H4 (cell line): ENCODE data around the gene HBB. TPM values are rescaled to one million over a fixed set of nuclear protein-coding genes. Genes with fewer than 3 reads are reported as not detected.

Experiments used
- DNase-seq: peaks from one replicate; pipeline ENCODE4 v3.0.0-alpha.2; 2015; ENCODE audit warnings: low spot score
- total RNA-seq: library from RNA; depleted of rRNA; stranded (reverse); fragments of >200 nt; shearing (Covaris generic); gene quantifications from 2 replicates; pipeline ENCODE4 v1.2.3, GENCODE V29; 2014; rRNA removed

Gene HBB
- total RNA-seq, 1 experiment from 2014 or later = not detected

- DNase-seq = no peak
Measured at GRCh38 chr11:5227681-5228080, 810 bp upstream of the HBB start.

- no peak for DNase-seq
Measured at GRCh38 chr11:5225480-5225871, 1.4 kb downstream of the HBB start.

DNA sequence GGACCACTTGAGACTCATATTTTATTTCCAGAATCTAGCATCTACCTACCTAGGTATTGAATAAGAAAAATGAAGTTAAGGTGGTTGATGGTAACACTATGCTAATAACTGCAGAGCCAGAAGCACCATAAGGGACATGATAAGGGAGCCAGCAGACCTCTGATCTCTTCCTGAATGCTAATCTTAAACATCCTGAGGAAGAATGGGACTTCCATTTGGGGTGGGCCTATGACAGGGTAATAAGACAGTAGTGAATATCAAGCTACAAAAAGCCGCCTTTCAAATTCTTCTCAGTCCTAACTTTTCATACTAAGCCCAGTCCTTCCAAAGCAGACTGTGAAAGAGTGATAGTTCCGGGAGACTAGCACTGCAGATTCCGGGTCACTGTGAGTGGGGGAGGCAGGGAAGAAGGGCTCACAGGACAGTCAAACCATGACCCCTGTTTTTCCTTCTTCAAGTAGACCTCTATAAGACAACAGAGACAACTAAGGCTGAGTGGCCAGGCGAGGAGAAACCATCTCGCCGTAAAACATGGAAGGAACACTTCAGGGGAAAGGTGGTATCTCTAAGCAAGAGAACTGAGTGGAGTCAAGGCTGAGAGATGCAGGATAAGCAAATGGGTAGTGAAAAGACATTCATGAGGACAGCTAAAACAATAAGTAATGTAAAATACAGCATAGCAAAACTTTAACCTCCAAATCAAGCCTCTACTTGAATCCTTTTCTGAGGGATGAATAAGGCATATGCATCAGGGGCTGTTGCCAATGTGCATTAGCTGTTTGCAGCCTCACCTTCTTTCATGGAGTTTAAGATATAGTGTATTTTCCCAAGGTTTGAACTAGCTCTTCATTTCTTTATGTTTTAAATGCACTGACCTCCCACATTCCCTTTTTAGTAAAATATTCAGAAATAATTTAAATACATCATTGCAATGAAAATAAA is 2.1 kb downstream of the HBB start:
- DNase-seq = no peak

GRCh38 chr11:5223686-5224085 is 3.2 kb downstream of the HBB start:
- no peak for DNase-seq

- DNase-seq = no peak
Measured at GRCh38 chr11:5223146-5223545, 3.7 kb downstream of the HBB start.

GRCh38 chr11:5210376-5210885 is 16.4 kb downstream of the HBB start:
- no peak for DNase-seq

GRCh38 chr11:5204787-5205186 is 22.1 kb downstream of the HBB start:
- DNase-seq = peak; percentile 61

GRCh38 chr11:5203366-5203765 is 23.5 kb downstream of the HBB start:
- no peak for DNase-seq

DNA sequence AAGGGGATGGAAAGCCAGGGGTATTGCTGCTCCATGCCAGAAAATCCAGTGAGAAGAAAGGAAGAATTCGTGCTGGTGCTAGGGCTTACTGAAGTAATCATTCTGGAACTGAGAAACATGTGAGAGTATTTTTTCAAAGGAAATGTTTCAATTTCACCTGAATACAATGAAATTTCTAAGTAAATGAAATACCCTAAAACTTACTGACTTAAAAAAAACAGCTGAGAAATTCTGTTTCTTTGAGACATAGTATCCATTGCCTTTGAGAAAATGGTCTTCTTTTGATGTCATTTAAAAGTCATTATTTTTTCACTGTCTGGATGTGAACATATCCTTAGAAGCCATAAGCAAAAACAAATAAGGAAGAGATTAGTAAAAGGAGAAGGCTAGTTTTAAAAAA is 26.3 kb downstream of the HBB start, which contains the start of gene OR51V1:
Gene OR51V1 (minus strand): TSS at position 101 of the 400 bp plus-strand sequence. CDS start 0 bp downstream, at position 101.
- DNase-seq = no peak

GRCh38 chr11:5198285-5198684 is 28.6 kb downstream of the HBB start:
- no peak for DNase-seq

DNA sequence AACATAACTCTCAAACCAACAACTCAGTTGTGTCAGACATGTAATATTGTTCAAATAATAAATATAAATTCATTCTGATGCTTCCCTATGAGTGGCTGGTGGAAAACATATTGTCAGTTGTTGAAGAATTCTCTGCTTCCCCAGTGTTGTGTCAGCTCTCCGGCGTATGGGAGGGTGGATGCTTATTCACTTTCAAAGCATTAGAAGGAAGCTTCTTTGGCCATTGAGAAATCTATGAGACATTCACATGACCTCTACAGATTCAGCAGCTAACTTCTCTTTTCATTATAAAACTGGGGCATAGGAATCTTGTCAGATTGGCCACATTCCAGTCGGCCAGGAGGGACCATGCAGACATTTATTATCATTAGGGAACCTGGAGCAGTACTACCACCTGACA is 29.3 kb downstream of the HBB start:
- no peak for DNase-seq

DNA sequence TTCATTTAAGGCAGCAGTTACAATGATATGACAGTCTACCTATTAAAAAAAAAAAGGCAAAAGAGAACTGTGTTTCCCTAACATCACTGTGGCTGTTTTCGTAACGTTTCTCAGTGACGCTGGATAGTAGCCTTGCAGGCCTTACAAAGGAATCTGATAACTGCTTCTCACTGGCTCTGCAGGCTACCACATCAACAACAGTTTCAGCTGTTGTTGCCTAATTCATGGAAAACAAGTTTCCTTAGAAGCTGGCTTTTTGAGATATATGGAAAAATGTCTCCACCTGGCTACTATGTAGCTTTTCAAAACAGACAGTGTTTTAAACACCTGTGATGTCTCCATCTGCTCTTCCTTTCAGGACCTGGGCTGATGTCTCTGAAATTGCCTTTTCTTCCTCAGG is 30.1 kb downstream of the HBB start:
- no peak for DNase-seq

- no peak for DNase-seq
Measured at GRCh38 chr11:5196067-5196466, 30.8 kb downstream of the HBB start.

DNA sequence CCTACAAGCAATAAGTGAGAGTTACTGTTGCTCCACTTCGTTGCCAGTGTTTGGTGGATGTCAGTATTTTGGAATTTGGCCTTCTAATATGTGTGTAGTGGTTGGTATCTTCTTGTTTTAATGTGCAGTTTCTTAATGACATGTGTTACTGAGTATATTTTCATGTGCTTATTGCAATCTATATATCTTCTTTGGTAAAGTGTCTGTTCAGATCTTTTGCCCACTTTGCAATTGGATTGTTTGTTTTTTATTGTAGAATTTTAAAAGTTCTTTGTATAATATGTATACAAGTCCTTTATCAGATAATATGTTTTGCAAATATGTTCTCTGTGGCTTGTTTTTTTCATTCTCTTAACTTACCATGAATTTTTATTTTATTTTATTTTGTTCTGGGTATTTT is 34.1 kb downstream of the HBB start:
- no peak for DNase-seq

DNA sequence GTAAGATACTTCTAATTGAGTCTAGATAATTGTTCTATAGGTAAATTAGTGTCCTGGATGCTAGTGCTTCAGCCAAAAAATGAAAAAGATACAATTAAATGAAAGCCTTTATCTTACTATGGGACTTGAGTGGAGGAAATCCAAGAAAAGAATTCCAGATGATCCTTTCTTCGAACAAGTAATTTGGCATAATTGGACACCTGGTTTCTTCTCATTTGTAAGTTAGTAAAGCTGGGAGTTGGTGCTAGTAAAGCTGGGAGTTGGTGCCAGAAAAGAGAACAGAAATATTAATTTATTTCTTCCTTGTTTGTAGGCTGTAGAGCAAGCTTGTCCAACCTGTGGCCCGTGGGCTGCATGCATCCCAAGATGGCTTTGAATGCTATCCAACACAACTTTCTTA is 38.7 kb downstream of the HBB start:
- no peak for DNase-seq

- DNase-seq = no peak
Measured at GRCh38 chr11:5178046-5178837, 48.6 kb downstream of the HBB start.

Other genes with a start within 250 kb of the HBB start
- not detected in 2 replicates for gene OR51L1, start 232.2 kb downstream of the HBB start, total RNA-seq
- gene OR52J3, start 180.5 kb downstream of the HBB start, total RNA-seq = not detected in 2 replicates
- gene OR52E2, start 167.4 kb downstream of the HBB start, total RNA-seq = 0.23 and 1.8 TPM in 2 replicates
- not detected in 2 replicates for gene OR52E1, start 157.5 kb downstream of the HBB start, total RNA-seq
- not detected in 2 replicates for gene OR52A5, start 88.7 kb downstream of the HBB start, total RNA-seq
- gene OR52A1, start 72.3 kb downstream of the HBB start, total RNA-seq = not detected in 2 replicates
- gene OR51V1, start 26.4 kb downstream of the HBB start, total RNA-seq = not detected in 2 replicates
- gene HBD, start 7.4 kb upstream of the HBB start, total RNA-seq = not detected in 2 replicates
- 2.1 TPM in 1 of 2 replicates, not detected in the other for gene HBG1, start 22.8 kb upstream of the HBB start, total RNA-seq
- gene HBG2, start 27.7 kb upstream of the HBB start, total RNA-seq = 0.23 and 2.6 TPM in 2 replicates
- 28.6 and 32.7 TPM in 2 replicates for gene HBE1, start 42.9 kb upstream of the HBB start, total RNA-seq
- gene OR51B4, start 74.9 kb upstream of the HBB start, total RNA-seq = 1.1 and 6.9 TPM in 2 replicates
- not detected in 2 replicates for gene OR51B2, start 97.2 kb upstream of the HBB start, total RNA-seq
- gene OR51B5, start 116.5 kb upstream of the HBB start, total RNA-seq = 28.2 and 31.4 TPM in 2 replicates
- gene OR51B6, start 124.4 kb upstream of the HBB start, total RNA-seq = not detected in 2 replicates
- not detected in 2 replicates for gene OR51M1, start 156.7 kb upstream of the HBB start, total RNA-seq
- not detected in 2 replicates for gene OR51Q1, start 195.0 kb upstream of the HBB start, total RNA-seq
- 0.45 TPM in 1 of 2 replicates, not detected in the other for gene OR51I1, start 214.4 kb upstream of the HBB start, total RNA-seq
- gene OR51I2, start 222.3 kb upstream of the HBB start, total RNA-seq = not detected in 2 replicates